HepG2 (cell line): ENCODE results near the gene HECTD4. TPM values are rescaled to one million over a fixed set of nuclear protein-coding genes. Genes with fewer than 3 reads are reported as not detected.

ENCODE experiments used
- CEBPG ChIP-seq: IDR thresholded peaks from 2 replicates; pipeline ENCODE4 v1.6.1; 2016
- CREB1 ChIP-seq, 2 experiments: fragments of 450-650 bp in 1 of 2; IDR thresholded peaks; 2 replicates each; pipeline ENCODE4 v1.6.1; 2016 to 2017; ENCODE audit warnings: control low read depth in 1 of 2, mild to moderate bottlenecking in 1 of 2, missing compliant biosample characterization in 1 of 2, missing genetic modification characterization in 1 of 2
- DMAP1 ChIP-seq: IDR thresholded peaks from 2 replicates; pipeline ENCODE4 v1.6.1; 2016
- EHMT2 ChIP-seq: fragments of 200-600 bp; sonication (generic); IDR thresholded peaks from 2 replicates; pipeline ENCODE4 v1.7.0; 2017; ENCODE audit warnings: antibody characterized with exemption, low read depth, low read length, borderline replicate concordance
- ELF3 ChIP-seq: IDR thresholded peaks from 2 replicates; pipeline ENCODE4 v1.6.1; 2016; ENCODE audit warnings: missing genetic modification reagents, missing compliant biosample characterization
- HDAC2 ChIP-seq: sonication (generic); formaldehyde crosslinking; IDR thresholded peaks from 2 replicates; pipeline ENCODE4 v1.4.0; 2020; ENCODE audit warnings: missing genetic modification reagents
- JUN ChIP-seq: sonication (generic); formaldehyde crosslinking; IDR thresholded peaks from 2 replicates; pipeline ENCODE4 v1.4.0; 2020; ENCODE audit warnings: mild to moderate bottlenecking, missing genetic modification reagents
- NR2F2 ChIP-seq: IDR thresholded peaks from 2 replicates; pipeline ENCODE4 v1.6.1; 2012; ENCODE audit warnings: low read depth, inconsistent platforms, borderline replicate concordance
- RXRB ChIP-seq: IDR thresholded peaks from 2 replicates; pipeline ENCODE4 v1.6.1; 2016; ENCODE audit warnings: borderline replicate concordance, missing genetic modification reagents, missing compliant biosample characterization
- SIX1 ChIP-seq: sonication (generic); formaldehyde crosslinking; IDR thresholded peaks from 2 replicates; pipeline ENCODE4 v1.4.0; 2020; ENCODE audit warnings: missing genetic modification reagents, borderline replicate concordance
- SOX6 ChIP-seq, 2 experiments: fragments of 450-650 bp in 1 of 2; sonication (generic) in 1 of 2; formaldehyde crosslinking in 1 of 2; IDR thresholded peaks; 2 replicates each; pipeline versions ENCODE4 v1.4.0 to v1.6.1; 2017 to 2020; ENCODE audit warnings: antibody characterized with exemption in 1 of 2, mild to moderate bottlenecking in 1 of 2, missing genetic modification reagents in 1 of 2
- SP5 ChIP-seq: IDR thresholded peaks from 2 replicates; pipeline ENCODE4 v1.6.1; 2016; ENCODE audit warnings: low read depth, borderline replicate concordance
- TCF7 ChIP-seq: sonication (generic); IDR thresholded peaks from 2 replicates; pipeline ENCODE4 v1.6.1; 2016; ENCODE audit warnings: antibody characterized with exemption, low read depth
- TCF7L2 ChIP-seq: IDR thresholded peaks from 2 replicates; pipeline ENCODE4 v1.6.1; 2011; ENCODE audit warnings: mild to moderate bottlenecking, low read depth, low read length, moderate library complexity
- THAP11 ChIP-seq: IDR thresholded peaks from 2 replicates; pipeline ENCODE4 v1.6.1; 2016; ENCODE audit warnings: missing biosample characterization, missing genetic modification reagents
- ZKSCAN8 ChIP-seq: IDR thresholded peaks from 2 replicates; pipeline ENCODE4 v1.6.1; 2016; ENCODE audit warnings: borderline replicate concordance, missing genetic modification reagents, missing compliant biosample characterization
- ZNF136 ChIP-seq: sonication (generic); formaldehyde crosslinking; IDR thresholded peaks from 2 replicates; pipeline ENCODE4 v1.8.1; 2022; ENCODE audit warnings: low read depth, mild to moderate bottlenecking, moderate library complexity, missing genetic modification reagents
- ZNF282 ChIP-seq: fragments of 450-650 bp; IDR thresholded peaks from 2 replicates; pipeline ENCODE4 v1.6.1; 2018; ENCODE audit not compliant: partially characterized antibody
- ZNF383 ChIP-seq: sonication (generic); formaldehyde crosslinking; IDR thresholded peaks from 2 replicates; pipeline ENCODE4 v1.4.0; 2020; ENCODE audit warnings: missing genetic modification reagents, mild to moderate bottlenecking, borderline replicate concordance
- ZNF468 ChIP-seq: sonication (generic); formaldehyde crosslinking; IDR thresholded peaks from 2 replicates; pipeline ENCODE4 v1.8.0; 2022; ENCODE audit warnings: mild to moderate bottlenecking, moderate library complexity, missing genetic modification reagents
- polyA plus RNA-seq, 8 experiments: library from polyadenylated mRNA; depleted of rRNA in 3 of 8; stranded (reverse) in 7 of 8; unstranded in 1 of 8; fragments of >200 nt; fragmentation: Illumina TruSeq in 4 of 8; extraction: Trizol in 4 of 8; gene quantifications; 2 replicates each; pipeline versions ENCODE4 v1.2.1 to v1.2.3, GENCODE V29; 2011 to 2016; ENCODE audit warnings: low read depth in 4 of 8, missing spikeins in 1 of 8, mixed read lengths in 1 of 8; ENCODE audit not compliant: insufficient read depth in 1 of 8
- total RNA-seq, 5 experiments: library from RNA; depleted of rRNA; stranded (reverse); fragments of >200 nt; fragmentation: Illumina TruSeq; extraction: Trizol; gene quantifications; 2 replicates each; pipeline ENCODE4 v1.2.3, GENCODE V29; 2016; ENCODE audit warnings: low read depth in 1 of 5
- TF ChIP-seq, protein P1 (sequence below): sonication (generic); formaldehyde crosslinking; IDR thresholded peaks from 2 replicates; pipeline ENCODE4 v1.4.0; 2020; ENCODE audit warnings: missing genetic modification reagents
- TF ChIP-seq, protein P2 (sequence below): IDR thresholded peaks from 2 replicates; pipeline ENCODE4 v1.6.1; 2016; ENCODE audit warnings: mild to moderate bottlenecking
- TF ChIP-seq, protein P3 (sequence below): IDR thresholded peaks from 2 replicates; pipeline ENCODE4 v1.6.1; 2016
- TF ChIP-seq, protein P4 (sequence below): sonication (generic); formaldehyde crosslinking; IDR thresholded peaks from 2 replicates; pipeline ENCODE4 v1.4.0; 2020; ENCODE audit warnings: missing genetic modification reagents

Gene HECTD4
- total and polyA plus RNA-seq, 2 of the 13 experiments (the other 11 are each of a cell fraction or from before 2014, with no cell fraction given): 9.0 to 11.4 TPM

DNA sequence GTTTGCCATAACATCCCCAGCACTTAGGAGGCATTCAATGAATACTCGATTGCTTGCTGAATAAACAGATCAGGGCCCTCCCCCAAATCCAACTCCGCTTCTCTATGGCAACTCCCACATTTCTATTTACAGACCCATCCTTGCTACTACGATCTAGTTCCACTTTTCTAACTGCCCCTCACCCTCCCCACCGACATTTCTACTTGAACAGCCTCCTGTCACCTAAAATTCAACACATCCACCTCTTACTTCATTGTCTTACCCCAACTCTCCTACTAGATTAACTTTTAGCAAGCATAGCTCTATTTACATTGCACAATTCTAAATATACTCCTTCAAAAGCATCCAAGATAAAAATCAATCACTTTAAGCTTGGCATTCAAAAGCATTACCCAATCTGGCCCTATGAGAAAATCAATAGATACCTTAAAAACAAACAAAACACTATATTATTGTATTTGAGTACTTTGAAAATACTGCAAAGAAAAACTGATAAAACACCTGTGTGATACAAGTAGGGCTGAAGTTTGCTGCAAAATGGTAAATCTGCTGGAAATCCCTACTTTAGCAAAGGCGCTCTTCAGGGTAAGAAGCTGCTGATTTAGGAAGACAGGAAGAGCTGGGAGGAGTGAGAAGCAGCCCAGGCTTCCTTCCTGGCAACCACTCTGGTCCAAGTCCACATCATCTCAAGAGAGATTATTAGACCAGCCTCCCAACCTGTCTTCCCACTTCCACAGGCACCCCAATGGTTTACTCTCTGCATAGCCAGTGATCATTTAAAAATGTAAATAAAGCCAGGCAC, 96.4 kb downstream of the HECTD4 start (continued):
- TF ChIP-seq ELF3 (CRISPR knock-in tag): 0 out of 2 replicates have a peak, but pooled peaks have one; percentile 16
- TF ChIP-seq ZNF282: no peak
- peak; percentile 70 for TF ChIP-seq THAP11 (CRISPR knock-in tag)
- TF ChIP-seq DMAP1 (CRISPR knock-in tag): 0 out of 2 replicates have a peak, but pooled peaks have one; percentile 24
- no peak for TF ChIP-seq JUN
- peak; percentile 63; the same call in 1 of the 2 replicates for TF ChIP-seq ZKSCAN8 (CRISPR knock-in tag)
- TF ChIP-seq, protein P1, sequence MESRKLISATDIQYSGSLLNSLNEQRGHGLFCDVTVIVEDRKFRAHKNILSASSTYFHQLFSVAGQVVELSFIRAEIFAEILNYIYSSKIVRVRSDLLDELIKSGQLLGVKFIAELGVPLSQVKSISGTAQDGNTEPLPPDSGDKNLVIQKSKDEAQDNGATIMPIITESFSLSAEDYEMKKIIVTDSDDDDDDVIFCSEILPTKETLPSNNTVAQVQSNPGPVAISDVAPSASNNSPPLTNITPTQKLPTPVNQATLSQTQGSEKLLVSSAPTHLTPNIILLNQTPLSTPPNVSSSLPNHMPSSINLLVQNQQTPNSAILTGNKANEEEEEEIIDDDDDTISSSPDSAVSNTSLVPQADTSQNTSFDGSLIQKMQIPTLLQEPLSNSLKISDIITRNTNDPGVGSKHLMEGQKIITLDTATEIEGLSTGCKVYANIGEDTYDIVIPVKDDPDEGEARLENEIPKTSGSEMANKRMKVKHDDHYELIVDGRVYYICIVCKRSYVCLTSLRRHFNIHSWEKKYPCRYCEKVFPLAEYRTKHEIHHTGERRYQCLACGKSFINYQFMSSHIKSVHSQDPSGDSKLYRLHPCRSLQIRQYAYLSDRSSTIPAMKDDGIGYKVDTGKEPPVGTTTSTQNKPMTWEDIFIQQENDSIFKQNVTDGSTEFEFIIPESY: no peak
- TF ChIP-seq NR2F2: peak; percentile 70; the same call in 1 of the 2 replicates
- TF ChIP-seq, protein P2, sequence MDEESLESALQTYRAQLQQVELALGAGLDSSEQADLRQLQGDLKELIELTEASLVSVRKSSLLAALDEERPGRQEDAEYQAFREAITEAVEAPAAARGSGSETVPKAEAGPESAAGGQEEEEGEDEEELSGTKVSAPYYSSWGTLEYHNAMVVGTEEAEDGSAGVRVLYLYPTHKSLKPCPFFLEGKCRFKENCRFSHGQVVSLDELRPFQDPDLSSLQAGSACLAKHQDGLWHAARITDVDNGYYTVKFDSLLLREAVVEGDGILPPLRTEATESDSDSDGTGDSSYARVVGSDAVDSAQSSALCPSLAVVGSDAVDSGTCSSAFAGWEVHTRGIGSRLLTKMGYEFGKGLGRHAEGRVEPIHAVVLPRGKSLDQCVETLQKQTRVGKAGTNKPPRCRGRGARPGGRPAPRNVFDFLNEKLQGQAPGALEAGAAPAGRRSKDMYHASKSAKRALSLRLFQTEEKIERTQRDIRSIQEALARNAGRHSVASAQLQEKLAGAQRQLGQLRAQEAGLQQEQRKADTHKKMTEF (CRISPR knock-in tag): peak; percentile 89
- peak; percentile 41; the same call in 1 of the 2 replicates for TF ChIP-seq ZNF136 (CRISPR knock-in tag)
- TF ChIP-seq TCF7L2: peak; percentile 87
- TF ChIP-seq EHMT2: no peak
- TF ChIP-seq, protein P3, sequence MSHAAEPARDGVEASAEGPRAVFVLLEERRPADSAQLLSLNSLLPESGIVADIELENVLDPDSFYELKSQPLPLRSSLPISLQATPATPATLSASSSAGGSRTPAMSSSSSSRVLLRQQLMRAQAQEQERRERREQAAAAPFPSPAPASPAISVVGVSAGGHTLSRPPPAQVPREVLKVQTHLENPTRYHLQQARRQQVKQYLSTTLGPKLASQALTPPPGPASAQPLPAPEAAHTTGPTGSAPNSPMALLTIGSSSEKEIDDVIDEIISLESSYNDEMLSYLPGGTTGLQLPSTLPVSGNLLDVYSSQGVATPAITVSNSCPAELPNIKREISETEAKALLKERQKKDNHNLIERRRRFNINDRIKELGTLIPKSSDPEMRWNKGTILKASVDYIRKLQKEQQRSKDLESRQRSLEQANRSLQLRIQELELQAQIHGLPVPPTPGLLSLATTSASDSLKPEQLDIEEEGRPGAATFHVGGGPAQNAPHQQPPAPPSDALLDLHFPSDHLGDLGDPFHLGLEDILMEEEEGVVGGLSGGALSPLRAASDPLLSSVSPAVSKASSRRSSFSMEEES (CRISPR knock-in tag): peak; percentile 15; the same call in 1 of the 2 replicates
- TF ChIP-seq SOX6 (IDR thresholded peaks at IDR 0.05): no peak
- peak; percentile 98 for TF ChIP-seq SOX6 (CRISPR knock-in tag; IDR thresholded peaks at IDR 0.05)
- peak; percentile 95 for TF ChIP-seq TCF7
- TF ChIP-seq CREB1 (IDR thresholded peaks at IDR 0.05): no peak
- TF ChIP-seq CREB1 (CRISPR knock-in tag; IDR thresholded peaks at IDR 0.05): peak; percentile 75
- TF ChIP-seq RXRB (CRISPR knock-in tag): peak; percentile 57; the same call in 1 of the 2 replicates
- TF ChIP-seq ZNF383: no peak
- peak; percentile 76; the same call in 1 of the 2 replicates for TF ChIP-seq SIX1 (CRISPR knock-in tag)
- TF ChIP-seq CEBPG (CRISPR knock-in tag): peak; percentile 90
- TF ChIP-seq SP5 (CRISPR knock-in tag): peak; percentile 62; the same call in 1 of the 2 replicates
- TF ChIP-seq, protein P4, sequence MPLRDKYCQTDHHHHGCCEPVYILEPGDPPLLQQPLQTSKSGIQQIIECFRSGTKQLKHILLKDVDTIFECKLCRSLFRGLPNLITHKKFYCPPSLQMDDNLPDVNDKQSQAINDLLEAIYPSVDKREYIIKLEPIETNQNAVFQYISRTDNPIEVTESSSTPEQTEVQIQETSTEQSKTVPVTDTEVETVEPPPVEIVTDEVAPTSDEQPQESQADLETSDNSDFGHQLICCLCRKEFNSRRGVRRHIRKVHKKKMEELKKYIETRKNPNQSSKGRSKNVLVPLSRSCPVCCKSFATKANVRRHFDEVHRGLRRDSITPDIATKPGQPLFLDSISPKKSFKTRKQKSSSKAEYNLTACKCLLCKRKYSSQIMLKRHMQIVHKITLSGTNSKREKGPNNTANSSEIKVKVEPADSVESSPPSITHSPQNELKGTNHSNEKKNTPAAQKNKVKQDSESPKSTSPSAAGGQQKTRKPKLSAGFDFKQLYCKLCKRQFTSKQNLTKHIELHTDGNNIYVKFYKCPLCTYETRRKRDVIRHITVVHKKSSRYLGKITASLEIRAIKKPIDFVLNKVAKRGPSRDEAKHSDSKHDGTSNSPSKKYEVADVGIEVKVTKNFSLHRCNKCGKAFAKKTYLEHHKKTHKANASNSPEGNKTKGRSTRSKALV (CRISPR knock-in tag): peak; percentile 60; the same call in 1 of the 2 replicates
- no peak for TF ChIP-seq ZNF468 (CRISPR knock-in tag)
- TF ChIP-seq HDAC2: peak; percentile 91
